Heart left ventricle (tissue), 16 donors: ENCODE measurements around the gene SPATA7. TPM values are rescaled to one million over a fixed set of nuclear protein-coding genes. Genes with fewer than 3 reads are reported as not detected.
"Not testable (repeated sequence)": the region's sequence is repeated elsewhere in the genome, so short reads cannot be mapped to it uniquely, and the experiment has no call there.

ENCODE experiments used
- ATAC-seq, 4 donors: fragments of 200-7000 bp; cut with Tn5 transposase; one replicate each; pipeline ENCODE4 v1.9.1; 2020 to 2022; ENCODE audit warnings: moderate library complexity in 4 of 4, mild to moderate bottlenecking in 3 of 4, moderate number of reproducible peaks in 1 of 4
- DNase-seq, 5 donors: peaks; one replicate each; pipeline ENCODE4 v3.0.0-alpha.2; 2020
- H3K27ac ChIP-seq, 12 donors: fragments of 200-600 bp; sonication (generic) in 4 of 12; one replicate each; pipeline versions ENCODE4 v1.5.0 to v1.8.0; 2016 to 2022; ENCODE audit warnings: mild to moderate bottlenecking in 2 of 12
- H3K27me3 ChIP-seq, 9 donors: fragments of 200-600 bp; sonication (generic) in 2 of 9; one replicate each; pipeline versions ENCODE4 v1.5.1 to v1.8.0; 2016 to 2022; ENCODE audit warnings: mild to moderate bottlenecking in 3 of 9
- H3K36me3 ChIP-seq, 9 donors: fragments of 200-600 bp; sonication (generic) in 2 of 9; one replicate each; pipeline versions ENCODE4 v1.5.0 to v1.8.0; 2018 to 2022; ENCODE audit warnings: mild to moderate bottlenecking in 2 of 9
- H3K4me1 ChIP-seq, 12 donors: fragments of 200-600 bp; sonication (generic) in 4 of 12; one replicate each; pipeline versions ENCODE4 v1.5.0 to v1.8.0; 2016 to 2022; ENCODE audit warnings: mild to moderate bottlenecking in 3 of 12
- H3K4me3 ChIP-seq, 12 donors: fragments of 200-600 bp; sonication (generic) in 4 of 12; one replicate each; pipeline versions ENCODE4 v1.5.0 to v1.8.0; 2017 to 2022; ENCODE audit warnings: mild to moderate bottlenecking in 9 of 12, moderate library complexity in 4 of 12
- H3K9me3 ChIP-seq, 12 donors: fragments of 200-600 bp; sonication (generic) in 4 of 12; one replicate each; pipeline versions ENCODE4 v1.5.0 to v1.8.0; 2016 to 2022; ENCODE audit warnings: mild to moderate bottlenecking in 1 of 12
- POLR2A ChIP-seq, 2 donors: fragments of 450-650 bp; IDR thresholded peaks; one replicate each; pipeline ENCODE4 v1.6.1; 2017; ENCODE audit warnings: antibody characterized with exemption in 2 of 2, mild to moderate bottlenecking in 2 of 2, moderate library complexity in 2 of 2
- whole genome bisulfite sequencing, 4 donors: extraction: QIAGEN DNeasy Blood & Tissue Kit in 2 of 4; methylation state at CpG; one replicate each; pipeline versions ENCODE4 v1.1.5 to v1.1.7; 2013 to 2018; 5-methylcytosine and 5-hydroxymethylcytosine counted together
- intact Hi-C, 10 donors: fragments of 100-400 bp; cut with DNase I; formaldehyde crosslinking; loops; one replicate each; pipeline versions ENCODE4 v1.11.1 to v1.14.2; 2022
- polyA plus RNA-seq, 2 donors: library from polyadenylated mRNA; stranded (reverse); fragments of 200-250 nt; gene quantifications; one replicate each; pipeline ENCODE4 v1.2.3, GENCODE V29; 2013
- total RNA-seq, 9 donors: library from RNA; depleted of rRNA in 2 of 9; stranded (reverse); fragments of >200 nt in 2 of 9; fragmentation: NEBNext Ultra II Directional in 3 of 9; extraction: Animal tissue kit (Norgen Biotek cat#: 25700) in 3 of 9; gene quantifications; one replicate each; pipeline versions ENCODE4 v1.1.0 to v1.2.4, GENCODE V29; 2016 to 2023
- TF ChIP-seq, protein P1 (sequence below), 12 donors: fragments of 200-600 bp; sonication (generic) in 4 of 12; IDR thresholded peaks; one replicate each; pipeline versions ENCODE4 v1.5.0 to v1.8.0; 2018 to 2022; ENCODE audit warnings: antibody characterized with exemption in 12 of 12, mild to moderate bottlenecking in 5 of 12
- donor health status: ischemic (EF 13 %, LVEDD 7.1; RV severe dilation, severe dysfunction).
- donor health status: healthy with polysubstance abuse.
- donor health status: DM: no; HTN: yes; CAD: no.
- donor health status: DM: no; HTN: no; CAD: no.
- donor health status: ischemic (EF 25% LVEDD 6.9; RV normal size, moderate dysfunction).
- donor health status: ischemic (EF 25% LVEDD 5.7; RV mildly dilated, moderate dysfunction).
- donor health status: healthy.
- donor health status: DM: yes; HTN: yes; CAD: no.
- donor health status: ischemic (EF 35%, LVEDD 5.7; RV mildly dilated, moderate dysfunction).
- donor health status: nonischemic (EF 11% LVEDD 7.7; RV severe dilation, severe dysfunction).
- donor health status: DM: yes; HTN: yes; CAD: no.
- donor health status: PGD.
- donor health status: ischemic (EF 29% LVEDD 5.4; RV normal size, mild dysfunction).
- donor health status: nonischemic (EF 23%, LVEDD 6.1; RV moderate dilation, normal function).

Gene SPATA7
- total and polyA plus RNA-seq, 11 donors = 3.1 to 15.1 (median 8.2) TPM

GRCh38 chr14:88369496-88369895 is 16.0 kb upstream of the SPATA7 start:
- intact Hi-C loops = loop anchor here in 1 of 10 donors (10.0 kb wide), 1 partner anchor 175 kb away; no protein-coding TSS in a partner anchor
- Histone ChIP-seq H3K27me3 (peaks cover 0 to 6% (median 0%) of the 10 kb centered on the region in 9 donors), H3K4me3 (no peak overlapping the region), H3K4me1 (no peaks in the 10 kb centered on the region), H3K27ac (no peak overlapping the region), H3K9me3 (peaks cover 0 to 17% (median 0%) of the 10 kb centered on the region in 12 donors), H3K36me3 (no peaks in the 10 kb centered on the region)
- TF ChIP-seq POLR2A (IDR thresholded peaks at IDR 0.05) = no peak
- TF ChIP-seq, protein P1, sequence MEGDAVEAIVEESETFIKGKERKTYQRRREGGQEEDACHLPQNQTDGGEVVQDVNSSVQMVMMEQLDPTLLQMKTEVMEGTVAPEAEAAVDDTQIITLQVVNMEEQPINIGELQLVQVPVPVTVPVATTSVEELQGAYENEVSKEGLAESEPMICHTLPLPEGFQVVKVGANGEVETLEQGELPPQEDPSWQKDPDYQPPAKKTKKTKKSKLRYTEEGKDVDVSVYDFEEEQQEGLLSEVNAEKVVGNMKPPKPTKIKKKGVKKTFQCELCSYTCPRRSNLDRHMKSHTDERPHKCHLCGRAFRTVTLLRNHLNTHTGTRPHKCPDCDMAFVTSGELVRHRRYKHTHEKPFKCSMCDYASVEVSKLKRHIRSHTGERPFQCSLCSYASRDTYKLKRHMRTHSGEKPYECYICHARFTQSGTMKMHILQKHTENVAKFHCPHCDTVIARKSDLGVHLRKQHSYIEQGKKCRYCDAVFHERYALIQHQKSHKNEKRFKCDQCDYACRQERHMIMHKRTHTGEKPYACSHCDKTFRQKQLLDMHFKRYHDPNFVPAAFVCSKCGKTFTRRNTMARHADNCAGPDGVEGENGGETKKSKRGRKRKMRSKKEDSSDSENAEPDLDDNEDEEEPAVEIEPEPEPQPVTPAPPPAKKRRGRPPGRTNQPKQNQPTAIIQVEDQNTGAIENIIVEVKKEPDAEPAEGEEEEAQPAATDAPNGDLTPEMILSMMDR (IDR thresholded peaks at IDR 0.05) = no peak
- ATAC-seq = no peak
- WGBS, 4 donors = 33 to 61% (median 46%) methylated on average over 1 of the region's 1 CpG
- no peak for DNase-seq

DNA sequence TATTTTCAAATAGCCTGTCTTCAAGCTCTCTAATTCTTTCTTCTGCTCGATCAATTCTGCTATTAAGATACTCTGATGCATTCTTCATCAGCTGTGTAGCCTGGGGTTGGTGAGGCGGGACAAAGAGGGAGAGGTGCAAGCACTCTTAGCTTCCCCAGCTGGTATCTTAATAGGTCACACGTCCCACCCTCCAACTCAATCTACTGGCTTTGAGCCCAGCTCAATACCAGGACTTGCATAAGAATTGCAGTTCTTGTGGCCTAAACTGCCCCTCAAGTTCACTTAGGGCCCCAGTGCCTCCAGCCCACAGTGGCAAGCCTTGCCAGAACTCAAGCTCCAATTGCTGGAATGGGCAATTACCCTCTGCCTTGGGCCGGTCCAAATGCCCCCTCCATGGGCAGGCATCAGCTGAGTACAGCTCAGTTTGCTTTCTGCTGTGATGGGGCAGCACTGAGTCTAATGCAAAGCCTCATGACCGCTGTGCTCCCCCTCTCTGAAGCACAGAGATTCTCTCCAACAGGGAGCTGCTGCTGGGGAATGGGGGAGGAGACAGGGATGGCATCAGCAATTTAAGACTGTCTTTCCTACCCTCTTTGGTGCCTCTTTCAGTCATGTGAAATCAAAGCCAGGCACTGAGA is 5.6 kb upstream of the SPATA7 start:
- 65 to 78% (median 69%) methylated on average over 5 of the region's 5 CpGs for WGBS, 4 donors

DNA sequence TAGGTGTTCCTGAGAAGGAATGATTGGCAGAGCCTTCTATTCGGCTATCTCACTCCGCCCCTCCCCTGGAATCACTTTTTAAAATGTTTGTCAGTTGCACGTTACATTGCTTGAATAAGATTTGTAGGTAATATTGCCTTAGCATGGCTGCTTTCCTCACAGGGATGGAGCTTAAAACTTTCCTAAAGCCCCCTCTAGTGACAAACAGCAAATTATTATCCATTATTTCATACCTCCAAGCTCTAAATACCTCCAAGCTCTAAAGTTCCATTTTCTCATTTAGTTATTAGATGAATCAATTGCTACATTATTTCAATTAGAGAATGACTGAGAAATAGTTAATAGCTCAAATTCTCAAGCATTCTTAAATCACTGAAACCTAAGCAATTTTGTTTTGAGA is 5.1 kb upstream of the SPATA7 start:
- Histone ChIP-seq H3K4me3 (no peak overlapping the region), H3K27ac (no peak overlapping the region), H3K9me3 (peaks cover 0 to 14% (median 3%) of the 10 kb centered on the region in 12 donors), H3K4me1 (peaks cover 0 to 9% (median 5%) of the 10 kb centered on the region in 12 donors), H3K27me3 (peaks cover 0 to 4% (median 0%) of the 10 kb centered on the region in 9 donors), H3K36me3 (no peaks in the 10 kb centered on the region)
- 38 to 47% (median 42%) methylated on average over 3 of the region's 3 CpGs for WGBS, 4 donors
- TF ChIP-seq POLR2A (IDR thresholded peaks at IDR 0.05) = no peak
- TF ChIP-seq, protein P1 (IDR thresholded peaks at IDR 0.05) = peak in 7 of 12 donors; percentile 10 to 42 (median 25)
- ATAC-seq (no peak), DNase-seq (no peak)
- intact Hi-C loops = loop anchor here in 8 of 10 donors (5.0 to 10.0 kb wide), 7 partner anchors 174 to 436 kb away; partner anchors contain the start of gene PTPN21 (in 2 of the 8)

More for the DNA sequence above, 5.6 kb upstream of the SPATA7 start:
- no peak for DNase-seq
- intact Hi-C loops = loop anchor here in 8 of 10 donors (5.0 to 10.0 kb wide), 7 partner anchors 175 to 435 kb away; partner anchors contain the start of gene PTPN21 (in 2 of the 8)
- TF ChIP-seq POLR2A (IDR thresholded peaks at IDR 0.05) = no peak
- no peak for ATAC-seq
- H3K27me3 ChIP-seq = peaks cover 0 to 4% (median 0%) of the 10 kb centered on the region in 9 donors
- H3K4me1 ChIP-seq = peaks cover 0 to 9% (median 4%) of the 10 kb centered on the region in 12 donors
- no peak overlapping the region for H3K27ac ChIP-seq
- H3K36me3 ChIP-seq = no peaks in the 10 kb centered on the region
- H3K4me3 ChIP-seq = no peak overlapping the region
- H3K9me3 ChIP-seq = peaks cover 0 to 19% (median 6%) of the 10 kb centered on the region in 12 donors

DNA sequence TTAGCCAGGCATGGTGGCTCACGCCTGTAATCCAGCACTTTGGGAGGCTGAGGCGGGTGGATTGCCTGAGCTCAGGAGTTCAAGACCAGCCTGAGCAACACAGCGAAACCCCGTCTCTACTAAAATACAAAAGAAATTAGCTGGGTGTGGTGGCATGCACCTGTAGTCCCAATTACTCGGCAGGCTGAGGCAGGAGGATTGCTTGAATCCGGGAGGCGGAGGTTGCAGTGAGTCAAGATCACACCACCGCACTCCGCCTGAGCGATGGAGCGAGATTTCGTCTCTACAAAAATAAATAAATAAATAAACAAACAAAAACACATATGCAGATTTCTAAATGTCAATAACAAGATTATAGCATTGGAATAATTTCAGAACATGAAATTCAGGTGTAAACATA is 3.8 kb upstream of the SPATA7 start:
- peaks cover 0 to 16% (median 11%) of the 10 kb centered on the region in 12 donors for H3K4me1 ChIP-seq
- not testable (repeated sequence) for DNase-seq, H3K27me3 ChIP-seq, H3K4me3 ChIP-seq, ATAC-seq, H3K9me3 ChIP-seq, H3K36me3 ChIP-seq, H3K27ac ChIP-seq
- intact Hi-C loops = loop anchor here in 8 of 10 donors (2.0 to 10.0 kb wide), 8 partner anchors 173 to 437 kb away; partner anchors contain the start of gene PTPN21 (in 2 of the 8)
- WGBS, 4 donors = 93 to 94% (median 94%) methylated on average over 12 of the region's 12 CpGs

DNA sequence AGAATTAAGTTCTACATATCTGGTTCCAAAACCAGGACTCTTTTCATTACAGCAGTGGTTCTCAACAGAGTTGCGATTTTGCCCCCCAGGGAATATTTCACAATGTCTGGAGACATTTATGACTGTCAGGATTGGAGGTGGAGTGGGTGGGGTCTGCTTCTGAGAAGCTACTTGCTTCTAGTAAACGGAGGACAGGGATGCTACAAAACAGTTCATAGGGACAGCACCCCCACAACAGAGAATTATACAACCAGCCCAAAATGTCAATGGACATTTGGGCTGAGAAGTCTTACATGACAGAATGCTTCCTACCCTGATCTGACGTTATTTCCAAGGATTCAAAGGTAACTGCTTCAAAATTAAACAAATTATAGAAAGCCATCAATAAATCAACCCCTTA is 739 bp upstream of the SPATA7 start:
- TF ChIP-seq POLR2A (IDR thresholded peaks at IDR 0.05) = no peak
- TF ChIP-seq, protein P1 (IDR thresholded peaks at IDR 0.05) = no peak
- intact Hi-C loops = loop anchor here (5.0 to 10.0 kb wide), 7 partner anchors 170 to 440 kb away; partner anchors contain the start of gene PTPN21 (in 2 of the 10)
- peak overlapping the region in 11 of 12 donors; percentile 71 to 94 (median 80) for H3K27ac ChIP-seq
- H3K36me3 ChIP-seq = no peaks in the 10 kb centered on the region
- DNase-seq (no peak), ATAC-seq (peak in 2 of 4 donors; percentile 3 to 14)
- peaks cover 0 to 21% (median 12%) of the 10 kb centered on the region in 12 donors for H3K4me1 ChIP-seq
- peaks cover 0 to 1% (median 0%) of the 10 kb centered on the region in 9 donors for H3K27me3 ChIP-seq
- no peaks in the 10 kb centered on the region for H3K9me3 ChIP-seq
- WGBS, 4 donors = 12 to 21% (median 15%) methylated on average over 3 of the region's 3 CpGs
- H3K4me3 ChIP-seq = peak overlapping the region; percentile 48 to 97 (median 78)
